ENCODE results near the gene LRFN5.
A peak's percentile ranks its signal among the peaks of the same experiment; 100 is the strongest.
"Not testable (repeated sequence)": the region's sequence is repeated elsewhere in the genome, so short reads cannot be mapped to it uniquely, and the experiment has no call there.

The LRFN5 gene

DNA sequence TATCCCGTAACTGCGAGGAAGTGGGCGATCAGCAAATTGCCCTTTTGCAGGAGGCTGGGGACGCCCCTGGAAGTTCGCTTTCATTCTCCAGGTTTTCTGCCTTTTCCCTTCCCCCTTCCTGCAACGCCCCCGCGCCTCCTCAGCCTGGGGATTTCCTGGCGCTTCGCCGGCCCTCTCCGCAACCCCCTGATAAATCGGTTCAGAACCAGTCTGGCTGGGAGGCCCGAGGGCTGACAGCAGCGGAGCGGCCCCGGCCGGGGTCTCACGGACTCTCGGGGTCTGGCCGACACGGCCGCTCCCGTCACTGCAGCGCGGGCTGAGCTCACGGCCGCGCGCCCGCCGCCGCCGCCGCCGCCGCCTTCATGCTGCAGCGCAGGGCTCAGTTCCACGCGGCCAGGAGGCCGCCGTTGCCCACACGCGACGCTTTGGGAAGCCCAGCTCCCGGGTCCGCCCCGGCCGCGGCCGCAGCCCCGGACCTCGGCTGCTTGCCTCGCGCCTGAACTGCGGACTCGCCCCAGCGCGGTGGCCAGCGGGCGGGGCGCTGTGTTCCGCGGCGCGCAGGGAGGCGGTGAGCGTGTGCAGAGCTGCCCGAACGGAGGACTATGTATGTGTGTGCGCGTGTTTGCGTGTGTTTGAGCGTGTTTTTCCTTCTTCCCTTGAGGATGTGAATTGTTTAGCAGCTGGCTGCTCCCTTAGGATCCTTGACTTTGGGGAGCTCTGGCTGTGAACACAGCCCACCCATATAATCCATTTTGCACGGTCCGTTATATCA is at the start of gene LRFN5:
Gene LRFN5, plus strand, starts transcription at position 345 of the 772 bp plus-strand sequence.
- peak in 26 of 51 donors; percentile 14 to 78 (median 38) for DNase-seq

DNA sequence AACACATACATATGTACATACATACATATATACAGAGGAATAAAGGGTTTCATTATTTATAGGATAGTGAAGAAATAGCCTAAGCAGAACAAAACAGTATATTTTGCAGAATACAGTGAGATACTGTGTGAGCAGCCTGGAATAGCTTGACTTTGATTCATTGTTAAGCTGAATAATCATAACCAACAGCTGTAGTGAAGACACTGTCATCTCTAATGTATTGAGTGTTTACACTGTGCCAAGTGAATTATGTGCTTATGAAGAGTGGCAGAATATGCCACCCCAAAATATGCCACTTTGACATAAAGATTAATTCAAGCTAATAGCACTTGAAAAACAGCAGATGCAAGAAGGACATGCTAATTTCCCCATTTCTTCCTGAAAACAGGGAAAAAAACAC is 48.2 kb upstream of the LRFN5 start:
- no peak for DNase-seq

DNA sequence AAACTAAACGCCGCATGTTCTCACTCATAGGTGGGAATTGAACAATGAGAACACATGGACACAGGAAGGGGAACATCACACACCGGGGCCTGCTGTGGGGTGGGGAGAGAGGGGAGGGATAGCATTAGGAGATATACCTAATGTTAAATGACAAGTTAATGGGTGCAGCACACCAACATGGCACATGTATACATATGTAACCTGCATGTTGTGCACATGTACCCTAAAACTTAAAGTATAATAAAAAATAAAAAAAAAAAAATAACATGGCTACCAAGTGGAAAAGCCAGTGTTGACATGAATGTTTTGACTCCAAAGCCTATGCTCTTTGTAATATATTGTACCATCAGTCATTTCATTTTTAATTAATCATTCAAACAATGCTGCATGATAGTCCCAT is 39.8 kb upstream of the LRFN5 start:
- DNase-seq = not testable (repeated sequence)

DNA sequence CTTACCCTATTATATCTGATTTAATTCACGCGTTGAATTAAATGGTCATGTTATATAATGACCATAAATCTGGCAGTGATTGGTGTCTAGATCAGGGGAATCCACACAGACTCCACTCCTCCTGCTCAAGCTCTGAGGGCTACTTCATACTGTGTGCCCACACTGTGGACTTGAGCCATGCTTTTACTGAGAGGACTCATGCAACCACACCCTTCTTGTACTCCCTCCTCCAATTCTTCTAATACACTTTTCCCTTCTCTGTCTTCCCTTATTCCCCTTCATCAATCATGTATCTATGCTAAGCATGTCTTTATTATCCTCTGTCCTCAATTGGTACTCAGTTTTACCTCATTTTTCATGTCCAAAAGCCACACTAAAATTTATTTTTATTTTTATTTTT is 37.7 kb upstream of the LRFN5 start:
- DNase-seq = no peak

DNA sequence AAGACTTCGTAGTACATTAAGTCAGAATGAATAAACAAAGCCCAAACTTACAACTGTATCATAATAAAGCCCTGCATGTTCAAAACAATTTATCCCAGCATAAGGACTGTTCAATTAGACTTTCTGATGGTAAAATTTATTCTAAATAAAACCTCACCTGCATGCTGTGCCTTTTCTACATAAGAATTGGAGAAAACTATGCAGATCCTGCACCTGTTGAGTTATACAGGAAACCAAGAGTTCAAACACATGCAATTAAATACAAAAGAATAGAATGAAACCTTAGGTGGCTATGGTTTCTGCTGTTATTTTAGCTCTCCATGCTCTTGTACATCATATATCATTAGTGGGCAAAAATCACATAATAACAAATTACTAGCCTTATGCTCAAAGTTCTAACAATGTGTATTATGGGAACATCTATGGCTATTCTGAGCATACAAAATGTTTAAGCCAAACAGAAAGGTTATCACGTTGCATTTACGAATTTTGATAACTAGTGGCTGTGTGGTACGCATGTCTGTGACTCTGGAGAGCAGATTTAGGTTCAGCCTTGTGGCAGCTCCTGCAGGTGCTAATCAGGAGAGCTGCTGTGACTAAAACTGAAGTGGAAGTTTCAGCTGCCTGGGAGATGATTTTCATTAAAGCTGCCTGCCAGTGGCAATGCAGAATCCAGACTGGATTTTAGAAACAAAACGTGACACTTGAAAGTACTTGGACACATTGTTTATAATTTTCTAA is 36.1 kb upstream of the LRFN5 start:
- no peak for DNase-seq

DNA sequence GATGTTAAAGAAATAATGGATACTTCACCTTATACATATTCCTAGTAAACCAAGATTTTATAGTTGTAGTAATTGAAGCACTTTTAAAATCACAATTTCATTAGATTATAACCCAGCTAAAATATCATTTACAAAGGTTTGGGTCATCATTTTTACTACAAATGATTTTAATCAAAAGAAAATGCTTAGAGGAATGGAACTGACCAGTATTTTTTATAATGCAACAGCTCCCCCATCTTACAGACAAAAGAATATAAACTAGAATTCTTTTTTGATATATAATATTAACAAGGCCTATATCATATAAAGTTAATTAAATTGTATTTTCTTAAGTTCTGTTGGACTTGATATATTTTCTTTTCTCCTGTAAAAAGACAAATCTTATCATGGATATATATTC is 20.4 kb upstream of the LRFN5 start:
- DNase-seq = no peak

DNA sequence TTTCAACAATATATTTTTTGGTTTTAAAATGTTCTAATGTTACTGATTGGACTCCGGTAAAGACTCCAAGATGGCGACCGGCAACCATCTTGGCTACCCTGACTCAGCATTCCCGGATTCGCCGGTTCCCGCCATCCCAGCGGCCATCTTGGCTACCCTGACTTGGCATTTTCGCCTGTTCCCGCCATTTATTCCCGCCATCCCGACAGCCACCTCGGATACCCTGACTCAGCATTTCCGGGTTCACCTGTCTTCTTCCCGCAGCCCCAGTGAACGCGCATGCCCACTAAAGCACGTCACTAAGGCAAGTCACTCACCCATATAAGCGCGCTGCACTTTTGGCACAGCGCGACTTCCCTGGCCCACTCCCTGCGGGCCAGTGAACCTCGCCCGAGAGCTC is 9.0 kb upstream of the LRFN5 start:
- DNase-seq = no peak

DNA sequence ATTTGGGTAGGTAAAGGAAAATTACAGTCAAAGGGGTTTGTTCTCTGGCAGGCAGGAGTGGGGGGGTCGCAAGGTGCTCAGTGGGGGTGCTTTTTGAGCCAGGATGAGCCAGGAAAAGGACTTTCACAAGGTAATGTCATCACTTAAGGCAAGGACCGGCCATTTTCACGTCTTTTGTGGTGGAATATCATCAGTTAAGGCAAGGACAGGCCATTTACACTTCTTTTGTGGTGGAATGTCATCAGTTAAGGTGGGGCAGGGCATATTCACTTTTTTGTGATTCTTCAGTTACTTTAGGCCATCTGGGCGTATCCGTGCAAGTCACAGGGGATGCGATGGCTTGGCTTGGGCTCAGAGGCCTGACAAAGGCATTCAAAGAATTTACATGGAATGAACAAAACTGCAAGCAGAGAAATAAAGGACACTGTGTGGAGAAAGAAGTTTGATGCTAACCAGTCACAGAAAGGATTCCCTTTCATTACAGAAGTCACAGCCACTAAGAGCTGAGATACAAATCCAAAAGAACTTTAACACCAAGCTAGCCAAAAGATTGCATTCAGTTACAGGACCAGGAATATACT is 6.8 kb upstream of the LRFN5 start:
- not testable (repeated sequence) for DNase-seq

DNA sequence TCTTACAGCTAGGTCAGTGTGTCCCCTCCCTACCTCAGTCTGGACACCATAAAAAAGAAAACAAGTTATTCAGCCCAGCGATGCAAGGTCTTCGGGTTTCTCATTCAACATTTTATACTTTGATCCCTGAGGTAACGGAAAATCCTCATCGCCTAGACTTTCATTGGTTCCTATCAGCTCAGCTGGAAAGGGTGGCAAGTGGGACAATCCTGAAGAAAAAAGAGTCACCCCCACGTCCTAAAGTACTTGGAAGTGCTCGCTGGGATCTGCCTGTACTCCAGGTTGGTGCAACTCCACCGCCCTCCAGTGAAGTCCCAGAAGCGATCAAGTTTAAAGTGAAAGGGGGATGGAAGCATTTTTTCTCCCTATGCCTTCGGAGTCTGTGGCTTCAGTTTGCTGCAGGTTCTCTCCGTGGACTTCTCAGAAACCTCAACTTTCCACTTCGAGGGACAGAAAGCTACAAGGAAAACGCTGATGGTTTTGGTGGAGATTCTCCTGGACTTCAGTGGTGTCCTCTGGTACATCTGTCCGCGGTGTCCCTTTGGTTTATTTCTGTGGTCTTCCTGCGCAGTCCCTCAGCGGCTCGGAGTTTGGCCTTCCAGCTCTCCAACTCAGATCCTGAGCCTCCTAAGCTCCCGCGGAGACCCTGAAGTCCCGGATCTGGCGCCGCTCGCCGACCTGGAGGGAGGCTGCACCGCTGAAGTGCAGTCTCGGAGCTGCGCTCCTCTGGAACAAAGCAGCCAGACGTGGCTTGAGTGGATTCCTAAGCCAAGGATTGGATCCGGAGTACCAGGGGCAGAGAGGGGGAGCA is 1.8 kb upstream of the LRFN5 start:
- DNase-seq = peak in 24 of 51 donors; percentile 6 to 69 (median 40)

DNA sequence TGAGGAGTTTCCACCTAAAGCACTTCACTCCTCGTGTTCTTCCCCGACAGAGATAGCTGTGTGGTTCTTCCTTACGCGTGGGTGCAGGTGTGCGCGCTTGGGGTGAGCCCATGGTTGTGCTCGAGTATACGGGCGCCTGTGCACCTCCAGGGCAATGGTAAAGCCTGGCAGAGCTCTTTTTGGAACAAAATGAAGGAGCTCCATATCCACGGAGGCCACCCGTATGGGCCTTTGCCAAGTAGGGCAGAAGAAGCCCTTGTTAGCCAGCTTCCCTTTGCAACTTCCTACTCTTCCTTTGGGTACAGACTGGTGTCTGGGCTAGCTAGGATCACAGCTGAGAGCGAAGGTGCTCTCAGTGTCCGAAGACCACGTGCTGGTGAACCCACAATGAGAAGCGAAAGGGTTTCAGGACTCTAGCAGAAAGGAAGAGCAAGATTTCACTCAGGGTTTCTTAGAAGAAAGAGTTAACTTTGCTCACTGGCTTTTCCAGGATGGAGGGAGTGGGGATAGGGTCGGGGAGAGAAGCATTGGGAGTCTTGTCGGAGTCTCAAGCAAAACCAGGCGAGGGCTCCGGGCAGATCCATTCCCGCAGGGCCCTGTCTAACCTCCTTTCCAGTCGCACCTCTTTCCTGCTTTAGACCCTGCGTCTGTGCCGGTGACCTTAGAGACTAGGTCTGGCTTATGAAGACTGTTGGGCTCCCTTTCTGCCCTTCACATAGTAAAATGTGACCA is 960 bp upstream of the LRFN5 start:
- peak in 13 of 51 donors; percentile 15 to 74 (median 34) for DNase-seq

DNA sequence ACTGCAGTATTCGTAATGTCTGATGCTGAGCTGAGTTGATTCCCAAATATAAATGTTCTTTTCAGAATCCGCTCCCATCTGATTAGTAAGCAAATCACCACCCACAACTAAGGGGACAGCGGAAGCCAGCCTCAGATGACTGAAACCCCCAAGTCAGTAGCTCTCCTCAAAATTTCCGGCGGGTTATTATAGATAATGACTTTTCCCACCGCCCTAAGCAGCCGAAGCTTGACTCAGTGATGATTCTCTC is 469 bp upstream of the LRFN5 start:
- DNase-seq = peak in 1 of 51 donors; percentile 34

DNA sequence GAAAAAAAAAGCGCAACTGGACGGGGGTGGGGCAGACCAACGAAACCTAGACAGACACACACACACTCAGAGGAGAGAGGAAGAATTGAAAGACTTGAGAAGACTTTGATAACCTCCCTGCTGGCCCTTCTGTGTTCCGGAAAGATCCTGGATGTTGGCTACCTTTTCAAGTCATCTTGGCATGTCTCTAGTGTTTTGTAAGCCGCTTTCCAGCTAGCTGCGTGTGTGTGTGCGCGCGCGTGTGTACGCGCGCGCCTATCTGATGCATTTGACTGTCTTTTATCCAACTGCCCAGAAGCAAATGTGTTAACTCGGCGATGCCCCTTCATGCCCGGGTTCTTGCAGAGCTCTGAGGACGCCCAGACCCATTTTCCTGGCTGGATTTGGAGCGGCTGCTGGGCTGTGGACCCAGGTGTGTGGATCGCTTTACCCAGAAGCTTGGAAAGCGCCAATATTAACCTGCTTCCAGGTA is 664 bp downstream of the LRFN5 start:
- peak in 8 of 51 donors; percentile 6 to 62 (median 28) for DNase-seq

DNA sequence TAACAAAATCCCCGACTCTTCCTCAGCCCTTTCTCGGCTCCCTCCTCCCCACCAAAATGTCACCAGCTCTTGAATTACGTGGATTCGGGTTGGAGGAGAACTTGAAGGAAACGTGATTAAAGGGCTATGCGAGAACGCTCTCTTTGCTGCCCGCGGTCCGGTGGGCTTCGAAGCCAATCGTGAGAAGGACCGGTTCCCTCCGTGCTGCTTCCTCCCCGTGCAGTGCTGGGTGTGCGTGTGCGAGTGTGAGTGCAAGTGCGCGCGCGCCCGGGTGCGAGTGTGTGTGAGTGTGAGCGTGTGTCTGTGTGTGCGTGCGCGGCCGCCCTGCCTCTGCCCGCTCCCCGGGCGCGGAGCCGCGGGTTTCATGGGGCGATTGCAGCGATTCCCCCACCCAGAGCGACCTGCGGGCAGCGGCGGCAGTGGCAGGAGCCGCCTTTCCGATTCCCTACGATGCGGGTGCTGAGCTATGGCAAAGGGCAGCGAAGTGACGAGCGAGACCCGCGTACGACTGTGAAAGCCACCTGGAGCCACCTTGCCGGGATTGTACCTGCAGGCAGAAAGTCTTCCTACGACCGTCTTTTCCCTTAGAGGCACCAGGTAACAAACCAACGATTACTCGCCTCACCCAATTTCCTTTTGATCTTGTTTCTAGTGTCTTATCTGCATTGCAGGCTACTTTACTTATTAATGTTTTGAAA is 1.4 kb downstream of the LRFN5 start:
- peak in 10 of 51 donors; percentile 8 to 68 (median 14) for DNase-seq

DNA sequence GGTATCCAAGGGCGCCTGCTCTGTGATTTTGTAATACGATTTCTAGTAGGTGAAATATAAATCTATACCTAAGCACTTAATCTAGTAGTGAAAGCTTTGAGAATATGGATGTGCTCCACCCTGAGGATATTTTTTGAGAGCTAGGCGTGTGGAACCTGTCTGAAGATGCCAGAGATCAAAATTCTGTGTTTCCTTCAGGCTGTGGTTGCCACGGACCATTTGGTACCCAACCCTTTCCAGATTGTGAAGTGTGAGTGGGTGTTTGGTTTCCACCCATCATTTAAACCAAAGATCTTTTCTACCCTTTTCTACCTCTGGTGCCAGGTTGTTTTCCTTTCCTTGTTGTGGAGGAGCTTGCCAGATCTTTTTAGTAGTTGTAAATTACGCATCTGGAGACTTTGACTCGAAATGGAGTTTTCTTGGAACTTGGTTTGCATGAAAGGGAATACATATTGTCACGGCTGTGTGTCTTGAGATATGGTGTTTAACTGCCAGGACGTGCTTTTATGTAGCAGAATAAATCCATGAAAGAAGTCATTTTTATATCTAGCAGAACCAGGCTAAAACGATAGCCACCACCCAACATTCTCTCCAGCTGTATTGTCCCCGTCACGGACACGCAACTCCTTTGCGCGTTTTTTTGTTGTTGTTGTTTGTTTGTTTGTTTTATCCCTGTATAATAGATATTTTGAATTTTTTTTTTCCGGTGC is 2.2 kb downstream of the LRFN5 start:
- DNase-seq = no peak

DNA sequence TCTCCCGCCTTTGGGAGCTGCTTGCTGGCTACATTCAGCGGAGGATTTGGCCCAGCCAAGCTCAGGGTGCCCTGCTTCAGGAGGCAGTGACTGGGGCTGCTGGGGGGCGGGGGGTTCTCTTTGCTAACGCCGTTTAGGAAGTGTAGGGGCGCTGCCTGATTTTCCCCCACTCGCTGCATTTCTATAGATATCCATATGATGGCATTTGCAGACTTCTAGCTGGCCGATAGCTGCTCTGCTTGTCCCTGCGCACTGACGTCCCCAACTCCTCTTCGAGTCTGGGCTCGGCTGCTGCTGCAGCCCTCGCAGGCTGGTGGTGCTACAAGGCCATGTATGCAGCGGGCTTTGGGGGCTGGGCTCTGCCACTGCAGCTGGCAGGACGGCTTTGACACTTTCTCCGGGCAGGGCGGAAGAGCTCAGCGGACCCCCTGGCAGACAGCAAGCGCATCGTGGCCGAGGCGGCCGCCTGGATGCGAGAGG is 3.1 kb downstream of the LRFN5 start:
- DNase-seq = peak in 37 of 51 donors; percentile 18 to 87 (median 66)

DNA sequence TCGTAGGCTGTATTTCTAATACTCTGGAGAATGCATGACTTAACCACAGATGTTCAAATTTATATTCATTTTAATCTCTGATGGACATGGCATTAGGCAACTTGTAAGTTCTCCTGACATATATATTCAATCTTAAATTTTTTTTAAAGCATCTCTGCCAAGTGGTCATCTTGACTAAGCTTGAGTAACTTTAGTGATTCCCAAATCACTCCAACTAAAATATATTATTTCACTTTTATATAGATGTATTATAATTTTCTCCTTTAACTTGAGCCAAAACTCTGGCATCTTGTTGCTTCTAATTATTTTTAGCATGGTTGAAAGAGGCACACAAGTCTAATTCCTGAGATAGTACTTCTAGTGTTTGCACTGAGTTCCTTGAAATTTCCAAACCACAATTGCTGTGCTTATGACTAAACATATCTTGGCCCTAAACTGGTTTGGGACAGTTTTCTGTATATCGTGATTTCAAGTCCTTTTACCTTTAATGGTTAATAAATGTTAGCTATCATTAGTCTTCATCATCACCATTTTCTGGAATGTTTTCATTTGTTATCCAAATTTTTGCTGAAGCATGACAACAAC is 8.4 kb downstream of the LRFN5 start:
- DNase-seq = no peak

DNA sequence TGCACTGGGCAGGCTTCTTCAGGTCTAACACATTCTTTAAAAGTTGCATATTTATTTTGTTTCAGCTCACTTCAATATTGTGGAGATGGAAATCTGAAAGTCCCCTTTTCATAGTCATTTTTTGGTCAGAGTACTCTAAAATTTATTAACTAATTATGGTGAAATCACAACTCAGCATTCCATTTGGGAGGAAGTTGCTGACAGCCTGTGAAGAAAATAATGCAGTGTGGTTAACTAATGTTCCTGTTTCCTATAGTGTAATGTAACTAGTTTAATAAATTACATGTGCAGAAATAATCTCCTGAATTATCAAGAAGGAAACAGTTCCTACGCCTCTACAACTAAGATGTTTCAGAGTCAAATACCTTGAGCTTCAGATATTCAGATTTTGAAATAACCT is 17.1 kb downstream of the LRFN5 start:
- DNase-seq = no peak

DNA sequence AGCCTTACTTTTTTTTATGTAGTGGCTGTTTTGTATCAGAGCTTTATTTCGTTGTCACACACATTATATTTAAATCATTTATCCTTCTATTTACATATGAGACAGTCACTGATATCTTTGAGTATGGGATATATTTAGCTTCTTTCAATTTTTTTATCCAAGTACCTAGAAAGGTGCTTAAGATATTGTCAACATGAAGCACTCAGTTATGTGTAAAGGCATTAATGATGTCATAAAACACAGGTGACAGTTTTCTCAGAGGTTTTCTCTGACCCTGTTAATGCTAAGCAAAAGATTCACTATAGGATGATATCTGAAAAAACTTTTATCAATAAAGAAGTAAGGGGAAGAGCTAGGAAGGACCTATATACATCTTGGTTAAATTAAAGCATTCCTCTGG is 23.2 kb downstream of the LRFN5 start:
- no peak for DNase-seq

DNA sequence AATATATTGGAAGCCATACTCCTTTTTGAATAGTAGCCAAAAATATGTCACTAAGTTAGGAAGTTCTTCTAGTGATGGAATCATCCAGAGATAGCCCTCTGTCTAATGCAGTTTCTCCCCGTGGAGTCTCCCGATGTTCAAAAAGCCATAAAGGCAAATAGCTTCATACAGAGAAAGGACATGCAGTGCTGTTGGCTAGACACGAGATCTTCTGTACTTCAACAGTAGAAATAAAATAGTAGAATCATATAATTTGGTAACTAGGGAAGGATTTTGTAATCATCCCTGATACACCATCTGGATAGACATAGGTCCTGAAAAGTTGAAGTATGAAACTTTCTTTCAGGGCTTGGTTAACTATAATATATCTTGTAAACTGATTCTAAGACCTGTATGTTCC is 27.6 kb downstream of the LRFN5 start:
- no peak for DNase-seq

Data from hypothalamus (tissue), 51 donors.